GM19397 (cell line): ENCODE results near the gene PI4KA.

Experiments used
- ATAC-seq: cut with Tn5 transposase; IDR thresholded peaks from one replicate; pipeline ENCODE4 v1.9.1; 2021; ENCODE audit warnings: mild to moderate bottlenecking, moderate library complexity; ENCODE audit not compliant: unreplicated experiment

PI4KA gene

GRCh38 chr22:20819471-20819870, 39.1 kb downstream of the PI4KA start:
- ATAC-seq, result no peak

GRCh38 chr22:20818471-20818870, 40.1 kb downstream of the PI4KA start:
- ATAC-seq, result no peak

GRCh38 chr22:20816559-20816958, 42.1 kb downstream of the PI4KA start:
- ATAC-seq, result no peak

GRCh38 chr22:20815477-20816050, 43.0 kb downstream of the PI4KA start:
- ATAC-seq, result no peak

GRCh38 chr22:20814221-20814808, 44.3 kb downstream of the PI4KA start:
- no peak for ATAC-seq

- no peak for ATAC-seq
Measured at GRCh38 chr22:20813056-20813455, 45.6 kb downstream of the PI4KA start.

GRCh38 chr22:20811971-20812660, 46.5 kb downstream of the PI4KA start:
- no peak for ATAC-seq

GRCh38 chr22:20811171-20811570, 47.4 kb downstream of the PI4KA start:
- ATAC-seq, result no peak

GRCh38 chr22:20810645-20811044, 48.0 kb downstream of the PI4KA start:
- ATAC-seq, result no peak

DNA sequence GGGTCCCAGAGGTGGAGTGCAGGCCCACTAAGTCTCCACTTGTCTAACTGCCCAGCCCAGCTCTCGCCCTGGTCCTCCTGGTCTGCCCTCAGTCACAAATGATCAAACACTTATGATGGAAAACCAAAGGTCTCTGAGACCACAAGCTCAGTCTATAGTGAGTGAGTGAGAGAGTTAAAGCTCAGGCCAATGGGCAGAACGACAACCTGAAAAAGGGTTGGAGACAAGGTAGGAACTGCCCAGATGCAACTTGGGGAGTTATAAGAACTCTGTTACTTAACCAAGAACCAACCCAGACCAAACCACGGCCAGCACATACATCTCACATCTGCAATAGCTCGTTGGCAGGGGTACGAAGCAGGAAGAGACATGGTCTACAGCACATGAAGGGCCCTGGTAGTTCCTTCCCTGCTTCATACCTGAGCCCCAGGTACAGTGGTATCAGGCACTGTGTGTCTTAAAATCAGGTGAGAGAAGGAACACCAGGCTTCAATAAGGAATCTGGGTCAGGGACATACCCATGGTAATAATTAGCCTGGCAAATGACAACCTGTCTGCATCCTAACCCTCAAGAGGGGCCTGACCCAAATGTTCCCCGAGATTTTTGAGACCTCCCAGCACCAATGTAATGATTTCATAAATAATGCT, 48.9 kb downstream of the PI4KA start:
- no peak for ATAC-seq

- no peak for ATAC-seq
Measured at GRCh38 chr22:20808844-20809243, 49.8 kb downstream of the PI4KA start.

DNA sequence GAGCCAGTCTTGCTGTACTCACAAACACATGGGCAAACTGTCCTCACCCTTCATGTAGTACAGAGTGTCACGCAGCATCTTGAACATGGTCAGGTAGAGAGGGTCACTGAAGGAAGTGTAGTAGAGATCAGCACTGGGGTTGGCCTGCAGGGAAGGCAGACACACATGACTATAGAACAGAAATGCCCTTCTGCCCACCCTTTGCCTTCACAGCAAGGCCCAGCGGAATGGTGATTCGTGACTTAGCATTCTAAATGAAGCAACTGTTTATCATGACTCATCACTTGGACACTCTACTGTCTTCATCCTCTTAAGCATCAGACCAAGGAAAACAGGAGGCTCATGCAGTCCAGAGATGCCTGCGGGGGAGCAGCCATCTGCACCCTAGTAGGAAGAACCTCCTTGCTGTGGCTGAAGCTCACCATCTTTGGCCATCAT, 51.3 kb downstream of the PI4KA start:
- ATAC-seq, result no peak

DNA sequence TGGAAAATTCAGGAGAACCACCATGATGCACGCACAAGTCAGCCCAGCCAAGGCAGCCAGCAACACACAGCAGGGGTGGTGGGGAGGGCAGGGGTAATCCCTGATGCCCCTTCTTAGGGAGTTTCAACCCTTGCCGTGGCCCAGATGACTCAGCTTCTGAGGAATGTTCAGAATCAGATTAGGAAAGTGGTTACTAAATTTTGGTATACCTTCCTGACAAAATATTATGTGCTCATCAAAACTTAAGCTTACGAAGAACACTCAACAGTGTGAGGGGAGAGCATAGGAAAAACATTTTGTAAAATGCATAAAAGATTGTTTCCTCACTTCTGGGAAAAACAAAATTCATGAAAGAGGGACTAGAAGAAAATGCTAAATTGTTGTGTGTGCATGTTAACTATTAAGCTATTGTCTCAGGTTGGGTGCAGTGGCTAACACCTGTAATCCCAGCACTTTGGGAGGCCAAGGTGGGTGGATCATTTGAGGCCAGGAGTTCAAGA, 52.6 kb downstream of the PI4KA start:
- no peak for ATAC-seq

GRCh38 chr22:20804650-20805049, 54.0 kb downstream of the PI4KA start:
- ATAC-seq, result no peak

- no peak for ATAC-seq
Measured at GRCh38 chr22:20803696-20804324, 54.8 kb downstream of the PI4KA start.

DNA sequence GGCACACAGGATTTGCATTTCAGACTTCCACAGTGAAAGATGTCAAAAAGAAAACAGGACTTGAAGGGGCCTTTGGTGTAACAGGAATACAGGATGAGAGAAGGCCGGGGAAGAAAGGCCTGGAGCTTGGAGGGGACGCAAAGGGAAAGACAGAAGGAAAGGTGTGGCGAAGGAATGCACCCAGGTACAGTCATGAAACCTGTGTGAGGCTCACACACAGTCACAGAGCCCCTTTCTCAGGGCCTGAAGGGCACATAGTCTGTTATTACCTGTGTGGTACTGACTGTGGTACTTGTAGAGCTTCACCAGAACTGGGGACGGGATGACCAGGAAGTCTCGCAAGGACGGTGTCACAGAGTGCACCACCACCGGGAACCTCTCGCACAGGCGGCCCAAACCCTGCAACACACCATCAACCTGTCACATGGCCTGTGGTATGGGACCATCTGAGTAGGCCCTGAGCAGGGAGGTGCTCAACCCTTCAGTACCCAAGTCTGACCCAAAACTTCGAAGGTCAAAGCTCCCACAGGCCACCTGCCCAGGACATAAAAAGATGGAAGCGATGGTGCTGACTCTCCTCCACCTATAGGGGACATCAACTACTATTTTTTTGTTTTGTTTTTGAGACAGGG, 55.6 kb downstream of the PI4KA start:
- no peak for ATAC-seq

DNA sequence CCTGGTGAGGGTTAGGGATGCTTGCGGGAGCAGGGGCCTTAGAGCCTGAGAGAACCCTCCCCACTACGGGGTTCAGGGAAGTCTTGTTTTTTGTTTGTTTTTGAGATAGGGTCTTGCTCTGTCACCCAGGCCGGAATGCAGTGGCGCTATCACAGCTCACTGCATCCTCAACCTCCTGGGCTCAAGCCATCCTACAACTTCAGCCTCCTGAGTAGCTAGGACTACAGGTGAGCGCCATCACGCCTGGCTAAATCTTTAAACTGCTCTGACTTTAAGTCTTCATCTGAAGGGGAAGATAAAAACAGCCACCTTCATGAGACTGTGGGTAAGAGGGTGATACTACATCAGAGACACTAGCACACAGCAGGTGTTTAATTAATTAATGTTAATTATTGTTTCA, 56.2 kb downstream of the PI4KA start:
- ATAC-seq, result no peak

- no peak for ATAC-seq
Measured at GRCh38 chr22:20799449-20799848, 59.2 kb downstream of the PI4KA start.

DNA sequence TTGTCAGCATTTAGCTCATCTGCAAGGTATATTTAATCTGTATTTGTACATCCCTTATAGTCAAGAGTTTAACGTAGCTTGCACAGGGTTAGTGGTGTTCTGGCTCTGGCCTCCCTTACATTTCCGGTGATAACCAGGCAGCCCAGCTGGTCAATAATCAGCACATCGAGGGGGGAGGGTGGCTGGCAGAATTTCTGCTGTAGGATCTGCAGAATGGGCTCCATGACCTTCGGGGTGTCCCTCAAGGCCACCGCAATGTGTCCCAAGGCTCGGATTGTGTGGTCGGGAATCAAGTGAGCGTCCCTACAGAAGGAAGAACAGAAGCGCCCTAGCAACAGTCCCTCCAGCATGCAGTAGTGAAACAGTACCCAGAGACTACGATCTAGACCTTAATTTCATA, 59.6 kb downstream of the PI4KA start:
- no peak for ATAC-seq

- ATAC-seq, result no peak
Measured at GRCh38 chr22:20798218-20798617, 60.4 kb downstream of the PI4KA start.

DNA sequence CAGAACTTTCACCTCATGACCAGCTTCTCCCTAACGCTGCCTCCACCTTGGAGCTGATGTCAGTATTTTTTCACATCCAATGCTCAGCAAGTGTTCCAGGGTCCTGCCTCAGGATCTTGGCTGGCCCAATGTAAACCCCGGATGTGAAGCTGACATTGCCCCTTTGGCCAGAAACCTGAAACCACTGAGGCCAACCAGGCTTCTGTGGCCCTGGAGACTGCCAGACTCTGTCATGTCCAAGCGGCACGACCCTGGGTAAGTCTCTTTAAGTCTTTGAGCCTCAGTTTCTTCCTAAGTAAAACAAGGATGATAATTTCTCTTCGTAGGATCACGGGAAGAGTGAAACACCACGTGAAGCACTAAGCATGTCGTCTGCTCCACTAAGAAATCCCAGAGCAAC, 61.9 kb downstream of the PI4KA start:
- ATAC-seq, result no peak
